T-helper 1 cell (primary cell): ENCODE measurements around the gene LRRC4C.
"Not testable (repeated sequence)": the region's sequence is repeated elsewhere in the genome, so short reads cannot be mapped to it uniquely, and the experiment has no call there.

Experiments used
- DNase-seq, 5 donors: peaks; one replicate each; pipeline ENCODE4 v3.0.0-alpha.2; 2012 to 2020

LRRC4C gene

DNA sequence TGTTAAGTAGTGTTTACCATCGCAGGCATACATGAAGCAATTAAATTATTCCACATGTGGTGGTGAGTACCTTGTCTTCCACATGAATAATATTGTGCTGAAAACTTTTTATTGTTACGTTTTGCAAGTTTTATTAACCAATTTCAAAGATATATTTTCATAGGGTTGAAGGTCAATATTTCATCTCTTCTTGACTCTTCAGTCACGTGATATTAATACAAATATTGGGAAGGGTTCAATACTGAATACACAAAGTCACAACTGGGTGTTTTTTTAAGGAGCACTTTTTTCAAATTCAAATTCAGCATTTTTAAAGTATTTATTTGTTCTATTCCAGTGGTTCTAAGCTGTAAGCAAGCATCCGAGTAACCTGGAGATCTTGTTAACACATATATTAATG, 348.9 kb downstream of the LRRC4C start:
- no peak for DNase-seq

DNA sequence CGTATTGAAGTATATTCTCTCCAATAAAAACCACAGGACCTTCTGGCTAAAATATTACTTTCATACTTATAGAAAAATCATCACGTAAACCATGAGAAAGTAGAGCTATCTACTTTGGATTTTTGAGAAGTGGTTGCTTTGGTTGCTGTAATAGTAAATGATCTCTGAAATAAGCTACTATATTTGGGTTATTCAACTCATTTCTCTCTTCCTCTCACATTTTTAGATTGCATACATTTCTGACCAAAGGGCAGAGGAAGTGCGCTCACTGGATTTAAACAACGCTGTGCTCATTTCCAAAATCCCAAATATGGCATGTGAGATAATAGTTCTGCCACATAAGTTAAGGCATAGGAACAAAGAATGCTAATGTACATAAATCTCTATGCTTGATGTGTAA, 357.0 kb downstream of the LRRC4C start:
- DNase-seq: no peak

DNA sequence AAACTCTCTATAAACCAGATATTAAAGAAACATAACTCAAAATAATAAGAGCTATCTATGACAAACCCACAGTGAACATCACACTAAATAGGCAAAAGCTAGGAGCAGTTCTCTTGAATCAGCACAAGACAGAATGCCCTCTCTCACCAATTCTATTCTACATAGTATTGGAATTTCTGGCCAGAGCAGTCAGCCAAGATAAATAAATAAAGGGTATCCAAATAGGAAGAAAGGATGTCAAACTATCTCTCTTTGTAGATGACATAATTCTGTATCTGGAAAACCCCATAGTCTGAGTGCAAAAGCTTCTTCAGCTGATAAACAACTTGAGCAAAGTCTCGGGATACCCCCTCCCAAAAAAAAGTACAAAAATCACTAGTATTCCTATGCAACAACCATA, 359.8 kb downstream of the LRRC4C start:
- DNase-seq: no peak

DNA sequence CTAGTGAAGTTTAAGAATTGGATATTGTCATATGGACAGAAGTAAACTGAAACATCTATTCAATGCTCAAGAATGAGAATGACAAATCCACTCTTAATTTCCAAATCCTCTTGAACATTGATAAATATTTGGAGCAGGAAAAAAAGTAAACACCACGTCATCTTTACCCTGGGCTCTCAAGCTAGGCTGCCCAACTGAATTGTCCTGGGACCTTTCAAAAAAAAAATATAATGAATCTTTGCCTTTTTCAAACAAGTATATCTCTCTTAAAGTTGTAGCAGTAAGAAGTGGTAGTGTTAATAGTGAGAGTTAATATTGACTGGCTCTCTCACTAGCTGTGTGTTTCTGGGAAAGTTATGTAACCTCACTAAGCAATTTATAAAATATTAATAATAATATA, 374.3 kb downstream of the LRRC4C start:
- no peak for DNase-seq

DNA sequence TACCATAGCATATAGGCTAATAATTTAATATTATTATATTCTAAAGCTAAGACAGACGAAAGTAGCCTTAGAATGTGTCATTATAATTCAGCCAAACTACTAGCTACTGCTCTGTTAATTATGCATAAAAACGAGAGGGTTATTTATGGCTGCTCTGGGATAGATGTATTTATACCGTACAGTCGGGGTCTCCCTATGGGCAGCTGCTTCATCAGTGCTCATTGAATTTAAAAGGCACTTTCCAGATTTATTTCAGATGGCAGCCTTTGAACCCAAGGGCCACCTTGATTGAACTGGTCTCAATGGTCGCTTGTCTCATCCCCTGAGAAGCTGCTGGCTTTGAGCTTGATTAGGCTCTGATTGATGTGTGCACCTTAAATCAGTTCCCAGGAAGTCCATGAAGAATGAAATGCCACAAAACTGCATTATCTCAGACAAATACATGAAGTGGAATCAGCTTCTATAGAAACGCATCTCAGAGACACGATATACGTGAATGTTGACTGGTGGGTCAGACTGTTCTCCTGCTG, 377.6 kb downstream of the LRRC4C start:
- DNase-seq: no peak

DNA sequence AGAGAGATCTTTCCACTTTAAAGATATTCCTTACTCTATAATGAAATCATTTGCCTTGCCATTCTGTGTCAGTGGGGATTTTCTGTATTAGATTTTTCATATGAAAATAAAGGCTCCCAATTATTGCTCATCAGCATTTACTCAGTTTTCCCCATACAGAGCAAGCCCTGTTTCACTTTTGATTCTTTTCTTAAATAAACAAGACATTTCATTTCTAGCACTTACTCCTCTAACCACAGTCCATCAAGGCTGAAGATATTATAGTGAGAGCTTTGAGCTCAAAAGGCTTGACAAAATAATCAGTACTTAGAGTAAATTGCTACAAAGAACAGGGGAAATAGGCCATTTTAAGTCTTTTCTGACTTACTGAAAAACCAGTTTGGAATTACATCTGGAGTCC, 385.1 kb downstream of the LRRC4C start:
- no peak for DNase-seq

DNA sequence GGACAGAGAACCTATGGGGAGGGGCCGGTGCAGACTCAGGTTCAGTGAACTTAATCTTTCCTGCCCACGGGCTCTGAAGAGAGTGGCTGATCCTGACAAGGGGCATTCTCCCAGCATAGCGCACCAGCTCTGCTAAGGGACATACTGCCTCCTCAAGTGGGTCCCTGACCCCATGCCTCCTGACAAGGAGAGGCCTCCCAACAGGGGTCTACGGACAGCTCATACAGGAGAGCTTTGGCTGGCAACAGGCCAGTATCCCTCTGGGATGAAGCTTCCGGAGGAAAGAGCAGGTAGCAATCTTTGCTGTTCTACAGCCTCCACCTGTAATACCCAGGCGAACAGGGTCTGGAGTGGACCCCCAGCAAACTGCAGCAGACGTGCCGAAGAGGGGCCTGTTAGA, 394.0 kb downstream of the LRRC4C start:
- DNase-seq: no peak

DNA sequence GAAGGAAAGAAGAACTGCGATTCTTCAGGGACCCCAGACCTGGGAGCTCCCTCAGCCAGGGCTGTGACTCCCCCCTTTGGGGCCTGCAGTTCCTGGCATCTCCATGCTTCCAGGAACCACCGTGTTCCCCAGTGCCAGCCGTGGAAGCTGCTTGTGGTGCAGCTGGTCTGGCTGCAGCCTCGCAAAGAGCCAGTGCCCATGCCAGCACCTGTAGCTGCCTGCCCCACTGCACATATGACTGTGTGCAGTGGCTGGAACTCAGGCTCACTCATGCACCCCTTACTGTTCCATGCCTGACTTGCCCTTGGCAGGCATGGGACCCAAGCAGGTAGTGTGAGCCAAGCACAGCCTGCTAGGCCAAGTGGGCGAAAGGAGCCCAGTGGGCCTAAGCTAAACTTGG, 401.3 kb downstream of the LRRC4C start:
- no peak for DNase-seq

DNA sequence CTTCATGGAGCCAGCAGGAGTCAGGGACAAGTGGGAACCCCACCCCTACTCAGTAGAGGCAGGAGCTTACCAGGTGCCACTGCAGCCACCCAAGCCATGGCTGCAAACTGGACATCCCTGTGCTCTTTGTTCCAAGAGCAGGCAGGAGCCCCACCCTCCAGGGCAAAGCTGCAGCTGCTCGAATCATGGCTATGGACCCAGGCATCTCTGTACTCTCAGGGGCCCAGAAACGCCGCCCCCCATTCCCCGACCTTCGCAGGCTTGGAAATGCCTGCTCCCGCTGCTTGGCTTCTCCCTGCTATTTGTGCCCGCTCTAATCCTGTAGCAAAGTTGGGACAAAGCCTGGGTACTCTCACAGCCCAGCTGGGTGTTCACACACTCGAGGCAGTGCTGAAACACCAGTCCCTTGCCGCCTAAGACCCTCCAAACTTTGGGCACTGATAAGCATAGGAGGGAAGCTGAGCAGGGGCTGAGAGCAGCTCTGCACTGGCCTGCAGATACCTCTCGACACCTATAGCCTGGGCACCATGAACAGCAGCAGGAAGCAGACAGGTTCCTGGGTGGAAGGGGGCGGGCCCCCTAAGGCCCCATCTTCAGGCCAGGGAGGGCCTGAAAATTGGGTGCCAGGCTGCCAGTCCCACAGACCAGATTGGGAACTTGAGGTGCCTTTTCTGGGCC, 402.4 kb downstream of the LRRC4C start:
- DNase-seq: no peak

DNA sequence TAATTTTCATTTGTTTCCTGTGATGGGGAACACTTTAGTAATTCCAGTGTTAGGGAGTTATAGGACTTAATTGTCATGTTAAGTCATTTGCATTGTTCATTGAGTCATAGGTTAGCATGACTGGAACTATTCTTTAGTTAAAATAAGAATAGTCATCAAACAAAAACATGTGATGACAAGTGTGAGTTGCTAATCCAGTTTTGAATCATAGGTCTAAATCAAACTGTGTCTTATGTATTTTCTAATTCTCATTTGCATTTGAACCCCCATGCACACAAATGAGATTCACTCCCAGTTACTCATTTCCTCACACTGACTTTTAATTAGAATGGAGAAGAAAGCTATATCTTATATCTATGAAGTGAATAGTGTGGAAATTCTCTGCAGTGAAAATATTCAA, 405.6 kb downstream of the LRRC4C start:
- no peak for DNase-seq

DNA sequence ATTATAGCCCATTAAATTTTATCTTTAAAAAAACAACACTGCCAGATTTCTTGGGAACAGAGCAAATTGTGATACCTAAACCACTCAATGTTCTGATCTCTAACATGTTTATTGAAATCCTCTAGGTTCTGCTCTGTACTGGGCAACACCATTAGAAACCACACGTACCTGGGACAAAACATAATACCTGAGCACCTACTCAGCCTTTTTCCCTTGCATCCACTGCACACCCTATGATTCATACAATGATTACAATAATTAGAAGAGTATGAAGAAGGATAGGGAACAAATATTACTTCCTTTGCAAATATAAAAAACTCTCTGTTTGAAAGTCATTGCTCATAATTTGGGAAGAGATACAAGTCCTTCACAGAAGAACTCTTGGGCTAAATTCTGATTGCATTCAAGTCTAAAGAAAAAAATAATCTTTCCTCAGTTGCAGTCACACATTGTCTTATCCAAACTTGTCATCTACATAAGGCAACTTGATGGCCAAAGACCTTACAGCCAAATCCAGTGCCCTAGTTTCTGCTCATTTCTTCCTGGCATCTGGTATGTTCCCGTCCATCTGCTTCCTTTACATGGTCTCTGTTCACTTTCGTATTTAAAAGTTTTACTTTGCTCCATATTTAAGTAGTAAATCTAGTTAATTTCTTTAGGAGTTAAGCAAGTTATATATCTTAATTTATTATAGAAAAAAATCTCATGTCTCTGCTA, 407.4 kb downstream of the LRRC4C start:
- no peak for DNase-seq

DNA sequence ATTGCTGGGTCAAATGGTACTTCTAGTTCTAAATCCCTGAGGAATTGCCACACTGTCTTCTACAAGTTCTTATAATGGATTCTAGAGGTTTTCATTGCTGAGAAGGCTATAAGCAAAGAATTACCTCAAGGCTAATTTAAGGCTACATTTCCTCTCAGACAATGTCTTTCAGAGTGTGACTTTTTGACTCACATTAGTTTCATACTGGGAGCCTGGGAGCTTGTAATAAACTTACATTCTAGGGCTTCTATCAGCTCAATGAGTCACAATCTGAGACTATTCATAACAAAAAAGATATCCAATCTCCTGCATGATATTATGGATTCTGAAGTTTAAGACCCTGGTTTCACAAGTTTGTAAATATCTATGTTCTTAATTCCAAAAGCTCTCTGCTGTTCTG, 408.7 kb downstream of the LRRC4C start:
- DNase-seq: no peak

DNA sequence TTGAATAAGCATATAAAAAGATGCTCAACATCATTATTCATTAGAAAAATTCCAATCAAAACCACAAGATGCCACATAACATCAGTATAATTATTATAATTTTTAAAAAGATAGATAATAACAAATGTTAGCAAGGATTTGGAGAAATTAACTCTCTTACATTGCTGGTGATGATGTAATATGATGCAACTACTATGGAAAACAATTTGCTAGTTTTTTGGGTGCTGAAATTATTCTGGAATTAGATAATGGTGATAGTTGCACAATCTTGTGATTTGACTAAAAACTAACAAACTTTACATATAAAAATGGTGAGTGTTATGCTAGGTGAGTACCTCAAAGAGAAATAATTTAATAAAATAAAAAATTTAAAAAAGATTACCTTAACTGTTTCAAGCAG, 412.2 kb downstream of the LRRC4C start:
- DNase-seq: no peak

DNA sequence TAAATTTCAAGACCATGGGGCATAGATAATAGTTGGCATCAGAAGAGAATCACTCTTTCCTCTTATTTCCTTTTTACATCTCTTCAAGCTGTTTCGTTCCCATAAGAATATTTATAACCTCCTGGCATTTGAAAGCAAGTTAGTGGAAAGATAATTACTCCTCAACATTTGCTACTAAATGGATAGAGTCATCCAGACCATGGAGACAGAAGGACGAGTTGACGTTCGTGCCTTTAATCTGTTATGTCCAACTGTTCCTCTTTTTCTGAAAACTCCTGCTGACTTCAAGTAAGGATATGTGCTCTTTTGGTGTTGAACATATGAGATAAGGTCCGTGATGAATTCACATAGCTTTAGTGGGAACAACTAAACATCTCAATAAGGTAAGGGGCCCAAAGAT, 414.2 kb downstream of the LRRC4C start:
- no peak for DNase-seq

DNA sequence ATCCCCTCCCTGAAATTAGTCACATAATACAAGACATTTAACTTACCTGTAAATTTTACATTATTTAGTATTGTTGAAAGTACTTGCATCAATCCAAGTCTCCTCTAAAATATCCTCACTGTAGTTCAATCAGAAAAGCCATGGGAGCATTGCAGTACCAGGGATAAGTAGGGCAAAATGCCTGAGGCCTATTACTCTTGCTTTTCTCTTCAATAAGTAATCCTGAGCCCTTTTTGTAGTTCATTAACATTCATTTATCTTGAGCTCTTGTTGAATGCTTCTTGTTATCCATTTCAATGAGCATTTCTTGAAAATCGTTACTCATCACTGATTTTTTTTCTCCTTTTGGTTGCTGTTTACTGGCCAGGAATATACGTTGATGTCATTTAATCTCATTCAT, 414.7 kb downstream of the LRRC4C start:
- DNase-seq: no peak

DNA sequence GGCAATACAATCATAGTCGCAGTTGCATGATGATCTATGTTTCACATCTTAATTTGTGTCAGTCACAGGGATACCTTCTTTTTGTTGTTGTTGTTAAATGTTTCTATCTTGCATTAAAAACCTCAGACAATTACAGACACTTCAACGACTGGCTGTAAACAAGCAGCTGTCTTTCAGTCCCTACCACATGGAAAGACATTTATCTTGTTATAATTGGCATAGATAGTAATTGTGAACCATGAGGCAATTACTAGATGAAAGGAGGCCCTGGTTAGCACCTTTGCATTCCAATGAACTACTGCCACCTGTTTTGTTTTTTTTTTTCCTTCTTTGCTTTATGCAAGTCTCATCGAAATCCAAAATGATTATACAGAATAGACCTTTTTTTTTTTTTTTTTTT, 416.8 kb downstream of the LRRC4C start:
- no peak for DNase-seq

DNA sequence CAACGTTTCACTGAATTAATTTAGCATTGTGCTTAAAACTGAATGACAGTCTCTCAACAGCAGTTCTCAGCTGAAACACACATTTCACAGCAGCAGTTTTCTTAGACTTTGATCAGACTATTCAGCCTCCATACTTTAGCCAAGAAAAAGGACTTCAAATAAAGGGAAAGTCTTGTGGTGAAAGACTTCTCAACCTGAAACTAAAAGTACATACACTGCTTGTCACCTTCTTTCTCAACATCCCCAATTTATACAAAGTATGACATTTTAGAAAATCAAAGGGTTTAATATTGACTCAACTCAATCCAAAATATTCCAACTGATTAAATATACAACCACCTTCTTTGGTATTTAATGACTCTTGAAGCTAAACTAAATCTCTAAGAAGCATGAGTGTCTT, 419.0 kb downstream of the LRRC4C start:
- DNase-seq: no peak

DNA sequence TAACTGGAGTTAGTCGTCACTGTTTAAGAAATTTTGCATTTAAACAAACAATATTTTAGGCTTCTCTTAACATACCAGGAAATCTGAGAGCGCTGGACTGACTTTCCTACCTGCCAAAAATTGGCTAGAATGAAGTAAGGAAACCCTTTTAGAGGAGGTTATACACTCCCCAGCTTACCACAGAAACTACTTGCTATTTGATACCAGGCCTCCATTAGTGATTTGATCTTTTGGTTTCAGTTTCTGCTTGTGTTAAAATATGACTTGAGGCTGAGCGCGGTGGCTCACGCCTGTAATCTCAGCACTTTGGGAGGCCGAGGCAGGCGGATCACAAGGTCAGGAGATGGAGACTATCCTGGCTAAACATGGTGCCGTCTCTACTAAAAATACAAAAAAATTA, 419.9 kb downstream of the LRRC4C start:
- DNase-seq: no peak

DNA sequence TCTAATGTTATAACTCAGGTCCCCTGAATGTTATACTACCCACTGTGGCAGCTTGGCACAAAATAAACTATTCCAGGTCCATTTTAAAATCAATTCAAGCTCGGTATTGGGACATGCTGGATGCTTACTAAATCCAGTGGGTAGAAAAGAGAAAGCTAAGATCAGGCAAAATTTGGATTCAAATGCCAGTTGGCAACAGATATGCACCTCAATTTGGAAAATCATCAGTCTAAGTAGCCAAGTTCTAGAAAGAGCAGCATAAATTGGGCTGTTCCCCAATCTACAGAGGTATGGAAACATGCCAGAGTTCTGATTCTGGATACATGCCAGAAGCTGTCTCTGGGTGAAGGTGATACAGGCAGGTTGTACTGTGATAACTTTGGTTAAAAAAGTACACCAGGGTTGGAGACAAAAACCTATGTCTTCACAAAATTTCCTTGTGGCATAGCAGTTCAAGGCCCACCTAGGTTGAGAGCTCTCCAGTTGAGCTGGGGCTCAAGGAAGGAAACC, 427.8 kb downstream of the LRRC4C start:
- no peak for DNase-seq

DNA sequence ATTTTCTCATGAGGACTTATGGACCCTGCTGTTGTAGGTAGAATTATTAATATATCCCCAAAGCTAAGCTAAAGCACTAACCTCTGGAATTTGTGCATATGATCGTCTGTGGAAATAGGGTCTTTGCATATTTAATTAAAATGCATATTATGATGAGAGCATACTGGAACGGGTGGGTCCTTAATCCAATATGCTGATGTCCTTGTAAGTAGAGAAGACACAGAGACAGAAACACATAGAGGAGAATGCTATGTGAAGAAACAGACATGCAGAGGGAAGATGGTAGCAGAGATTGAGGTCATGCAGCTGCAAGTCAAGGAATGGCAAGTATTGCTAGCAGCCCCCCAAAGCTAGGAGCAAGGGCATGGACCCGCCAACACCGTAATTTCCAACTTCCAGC, 439.2 kb downstream of the LRRC4C start:
- DNase-seq: no peak

DNA sequence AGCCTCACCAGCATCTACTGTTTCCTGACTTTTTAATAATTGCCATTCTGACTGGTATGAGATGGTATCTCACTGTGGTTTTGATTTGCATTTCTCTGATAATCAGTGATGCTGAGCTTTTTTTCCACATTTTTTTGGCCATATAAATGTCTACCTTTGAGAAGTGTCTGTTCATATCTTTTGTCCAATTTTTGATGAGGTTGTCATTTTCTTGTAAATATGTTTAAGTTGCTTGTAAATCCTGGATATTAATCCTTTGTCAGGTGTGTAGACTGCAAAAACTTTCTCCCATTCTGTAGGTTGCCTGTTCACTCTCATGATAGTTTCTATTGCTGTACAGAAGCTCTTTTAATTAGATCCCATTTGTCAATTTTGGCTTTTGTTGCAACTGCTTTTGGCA, 439.8 kb downstream of the LRRC4C start:
- DNase-seq: not testable (repeated sequence)

DNA sequence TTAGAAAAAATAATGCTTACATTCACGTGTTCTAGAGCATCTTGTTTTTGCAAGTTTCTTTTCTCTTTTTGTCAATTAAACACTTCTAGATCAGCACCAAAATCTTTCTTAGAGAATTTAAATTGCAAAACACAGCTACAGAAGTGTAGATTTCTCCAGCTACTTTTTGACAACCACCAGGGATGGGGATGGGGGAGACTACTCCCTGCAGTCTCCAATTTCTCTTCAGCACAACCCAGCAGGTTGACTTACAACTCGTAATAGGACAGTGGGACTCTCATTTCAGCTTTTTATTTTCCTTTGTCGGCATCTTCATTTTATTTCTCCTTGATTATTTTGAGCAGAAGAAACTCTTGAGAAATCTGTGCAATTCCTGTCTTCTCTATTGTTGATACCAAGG, 441.2 kb downstream of the LRRC4C start:
- no peak for DNase-seq

DNA sequence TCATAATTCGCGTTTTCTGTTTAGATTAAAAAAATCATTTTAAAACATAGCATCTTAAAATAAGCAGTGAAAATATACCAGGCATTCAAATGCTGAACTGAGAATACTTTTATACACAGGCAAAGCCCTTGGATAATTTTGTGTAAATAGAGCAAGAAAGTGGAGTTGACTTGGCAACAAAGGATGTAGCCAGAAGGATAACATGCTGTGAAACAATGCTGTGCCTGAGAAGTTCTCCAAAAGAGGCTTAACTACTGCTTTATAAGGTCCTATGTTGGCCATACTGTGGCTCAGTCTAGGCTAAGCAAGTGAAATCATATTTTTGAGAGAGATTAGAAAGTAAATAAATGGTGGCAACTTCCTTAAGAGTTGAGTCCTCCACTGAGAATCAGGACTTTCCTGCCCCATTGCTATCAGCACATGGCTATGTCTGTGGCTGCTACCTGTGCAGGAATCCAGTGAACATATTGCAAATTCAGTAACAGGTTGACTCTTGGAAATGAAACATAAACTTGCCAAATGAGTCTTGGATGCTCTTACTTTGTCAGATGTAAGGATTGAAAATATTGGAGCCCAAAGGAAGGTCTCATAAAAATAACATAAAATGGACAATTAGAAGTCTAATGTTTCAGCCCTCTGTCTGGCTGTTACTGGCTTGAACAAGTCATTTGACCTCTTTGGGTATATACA, 448.9 kb downstream of the LRRC4C start:
- no peak for DNase-seq

DNA sequence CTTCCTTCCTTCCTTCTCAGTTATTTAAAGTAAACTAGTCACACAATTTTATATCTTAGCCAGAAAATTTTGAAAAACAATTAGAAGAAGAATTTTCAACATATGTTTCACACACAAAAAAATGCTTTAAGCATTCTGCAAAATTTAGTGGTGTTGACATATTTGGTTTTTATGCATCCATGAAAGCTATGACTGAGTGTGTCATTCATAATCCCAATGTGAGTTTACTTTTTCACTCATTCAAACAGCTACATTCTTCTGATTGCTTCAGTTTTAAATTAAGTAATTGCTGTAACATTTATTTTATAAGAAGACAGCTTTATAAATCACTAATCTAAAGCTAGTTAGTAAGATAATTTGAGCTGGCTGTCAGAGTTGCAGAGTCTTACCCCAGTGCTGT, 453.5 kb downstream of the LRRC4C start:
- no peak for DNase-seq
